WTC11 (cell line): ENCODE data around the gene CAMSAP1. TPM values are rescaled to one million over a fixed set of nuclear protein-coding genes. Genes with fewer than 3 reads are reported as not detected.

Experiments
- ATAC-seq: fragments of 200-7000 bp; cut with Tn5 transposase; 2 replicates; pipeline ENCODE4 v1.10.0; 2021; ENCODE audit warnings: mild to moderate bottlenecking, moderate library complexity
- Bru-seq: library from RNA; stranded (reverse); fragments of 400-500 nt; gene quantifications from one replicate; lab custom pipeline; 2021; lab: Mats Ljungman, UMichigan
- CTCF ChIA-PET: fragments of 300-600 bp; sonication (Branson Sonifier 250); formaldehyde crosslinking; loops from one replicate; lab custom pipeline; 2021; ENCODE audit warnings: antibody characterized with exemption; lab: Charles Lee
- POLR2A ChIA-PET: fragments of 350-600 bp; sonication (Branson Sonifier 250); formaldehyde crosslinking; loops from one replicate; lab custom pipeline; 2021; ENCODE audit warnings: antibody characterized with exemption; lab: Charles Lee
- DNase-seq: peaks from one replicate; pipeline ENCODE4 v3.0.0; 2021; ENCODE audit warnings: low spot score
- H3K27ac Mint-ChIP-seq: 2 replicates; pipeline ENCODE4 v1.8.0; 2021; ENCODE audit warnings: mixed read lengths
- H3K27me3 Mint-ChIP-seq: 2 replicates; pipeline ENCODE4 v1.8.0; 2021; ENCODE audit warnings: low read depth, mild to moderate bottlenecking, moderate library complexity, mixed read lengths
- H3K36me3 Mint-ChIP-seq: 2 replicates; pipeline ENCODE4 v1.8.0; 2021; ENCODE audit warnings: mixed read lengths
- H3K4me1 Mint-ChIP-seq: 2 replicates; pipeline ENCODE4 v1.8.0; 2022; ENCODE audit warnings: mixed read lengths
- H3K4me3 Mint-ChIP-seq: 2 replicates; pipeline ENCODE4 v1.8.0; 2021; ENCODE audit warnings: mild to moderate bottlenecking, moderate library complexity, mixed read lengths
- H3K9me3 Mint-ChIP-seq: 2 replicates; pipeline ENCODE4 v1.8.0; 2021; ENCODE audit warnings: mixed read lengths
- E2F5 ChIP-seq: sonication (generic); formaldehyde crosslinking; IDR thresholded peaks from 2 replicates; pipeline ENCODE4 v1.8.1; 2022; ENCODE audit warnings: mild to moderate bottlenecking, moderate library complexity, missing genetic modification reagents
- ESRRA ChIP-seq: sonication (generic); formaldehyde crosslinking; IDR thresholded peaks from 2 replicates; pipeline ENCODE4 v1.8.1; 2022; ENCODE audit warnings: mild to moderate bottlenecking, missing genetic modification reagents, borderline replicate concordance
- ETV6 ChIP-seq: sonication (generic); formaldehyde crosslinking; IDR thresholded peaks from 2 replicates; pipeline ENCODE4 v1.8.1; 2022; ENCODE audit warnings: mild to moderate bottlenecking, missing genetic modification reagents
- FOXP4 ChIP-seq: sonication (generic); formaldehyde crosslinking; IDR thresholded peaks from 2 replicates; pipeline ENCODE4 v1.8.0; 2022; ENCODE audit warnings: mild to moderate bottlenecking, missing genetic modification reagents
- GRHL2 ChIP-seq: fragments of 250-450 bp; sonication (Bioruptor Pico); IDR thresholded peaks from 2 replicates; pipeline ENCODE4 v1.8.0; 2022; ENCODE audit warnings: mild to moderate bottlenecking, moderate library complexity; ENCODE audit not compliant: insufficient replicate concordance, severe bottlenecking
- IRF2 ChIP-seq: sonication (generic); formaldehyde crosslinking; IDR thresholded peaks from 2 replicates; pipeline ENCODE4 v1.8.0; 2022; ENCODE audit warnings: low read depth, missing genetic modification reagents, borderline replicate concordance
- NFE2L1 ChIP-seq: sonication (generic); formaldehyde crosslinking; IDR thresholded peaks from 2 replicates; pipeline ENCODE4 v1.8.1; 2023; ENCODE audit warnings: missing genetic modification reagents
- NFYB ChIP-seq: sonication (generic); formaldehyde crosslinking; conservative IDR thresholded peaks from 2 replicates; pipeline ENCODE4 v1.8.0; 2022; ENCODE audit warnings: low read depth, missing genetic modification reagents
- TP53 ChIP-seq: sonication (generic); formaldehyde crosslinking; IDR thresholded peaks from 2 replicates; pipeline ENCODE4 v1.8.1; 2023; ENCODE audit warnings: mild to moderate bottlenecking, missing genetic modification reagents
- USF1 ChIP-seq: sonication (generic); formaldehyde crosslinking; IDR thresholded peaks from 2 replicates; pipeline ENCODE4 v1.8.0; 2022; ENCODE audit warnings: mild to moderate bottlenecking, missing genetic modification reagents
- ZNF263 ChIP-seq: sonication (generic); formaldehyde crosslinking; IDR thresholded peaks from 2 replicates; pipeline ENCODE4 v1.8.1; 2022; ENCODE audit warnings: low read depth, mild to moderate bottlenecking, moderate library complexity, missing genetic modification reagents
- long read RNA-seq, 3 experiments: library from RNA in 1 of 3; library from capped mRNA in 1 of 3; library from polyadenylated mRNA in 1 of 3; unstranded in 2 of 3; stranded (forward) in 1 of 3; transcript quantifications; one replicate each; pipeline ENCODE4 v2.0.0, GENCODE V29; 2021
- total RNA-seq: library from RNA; stranded (reverse); gene quantifications from 3 replicates; pipeline ENCODE4 v1.2.3, GENCODE V29; 2021
- TF ChIP-seq, protein P1 (sequence below): sonication (generic); formaldehyde crosslinking; IDR thresholded peaks from 2 replicates; pipeline ENCODE4 v1.8.1; 2023; ENCODE audit warnings: mild to moderate bottlenecking, missing genetic modification reagents, moderate library complexity
- TF ChIP-seq, protein P2 (sequence below): sonication (generic); formaldehyde crosslinking; IDR thresholded peaks from 2 replicates; pipeline ENCODE4 v1.8.0; 2023; ENCODE audit warnings: missing genetic modification reagents
- TF ChIP-seq, protein P3 (sequence below): fragments of 250-450 bp; sonication (Bioruptor Pico); conservative IDR thresholded peaks from 2 replicates; pipeline ENCODE4 v1.9.0; 2021; ENCODE audit warnings: mild to moderate bottlenecking
- TF ChIP-seq, protein P4 (sequence below): sonication (generic); formaldehyde crosslinking; IDR thresholded peaks from 2 replicates; pipeline ENCODE4 v1.8.0; 2023; ENCODE audit warnings: missing genetic modification reagents, mild to moderate bottlenecking, borderline replicate concordance
- TF ChIP-seq, protein P5 (sequence below): fragments of 250-450 bp; sonication (Bioruptor Pico); IDR thresholded peaks from 2 replicates; pipeline ENCODE4 v2.1.2; 2022; ENCODE audit warnings: mild to moderate bottlenecking, moderate library complexity

The CAMSAP1 gene, protein sequence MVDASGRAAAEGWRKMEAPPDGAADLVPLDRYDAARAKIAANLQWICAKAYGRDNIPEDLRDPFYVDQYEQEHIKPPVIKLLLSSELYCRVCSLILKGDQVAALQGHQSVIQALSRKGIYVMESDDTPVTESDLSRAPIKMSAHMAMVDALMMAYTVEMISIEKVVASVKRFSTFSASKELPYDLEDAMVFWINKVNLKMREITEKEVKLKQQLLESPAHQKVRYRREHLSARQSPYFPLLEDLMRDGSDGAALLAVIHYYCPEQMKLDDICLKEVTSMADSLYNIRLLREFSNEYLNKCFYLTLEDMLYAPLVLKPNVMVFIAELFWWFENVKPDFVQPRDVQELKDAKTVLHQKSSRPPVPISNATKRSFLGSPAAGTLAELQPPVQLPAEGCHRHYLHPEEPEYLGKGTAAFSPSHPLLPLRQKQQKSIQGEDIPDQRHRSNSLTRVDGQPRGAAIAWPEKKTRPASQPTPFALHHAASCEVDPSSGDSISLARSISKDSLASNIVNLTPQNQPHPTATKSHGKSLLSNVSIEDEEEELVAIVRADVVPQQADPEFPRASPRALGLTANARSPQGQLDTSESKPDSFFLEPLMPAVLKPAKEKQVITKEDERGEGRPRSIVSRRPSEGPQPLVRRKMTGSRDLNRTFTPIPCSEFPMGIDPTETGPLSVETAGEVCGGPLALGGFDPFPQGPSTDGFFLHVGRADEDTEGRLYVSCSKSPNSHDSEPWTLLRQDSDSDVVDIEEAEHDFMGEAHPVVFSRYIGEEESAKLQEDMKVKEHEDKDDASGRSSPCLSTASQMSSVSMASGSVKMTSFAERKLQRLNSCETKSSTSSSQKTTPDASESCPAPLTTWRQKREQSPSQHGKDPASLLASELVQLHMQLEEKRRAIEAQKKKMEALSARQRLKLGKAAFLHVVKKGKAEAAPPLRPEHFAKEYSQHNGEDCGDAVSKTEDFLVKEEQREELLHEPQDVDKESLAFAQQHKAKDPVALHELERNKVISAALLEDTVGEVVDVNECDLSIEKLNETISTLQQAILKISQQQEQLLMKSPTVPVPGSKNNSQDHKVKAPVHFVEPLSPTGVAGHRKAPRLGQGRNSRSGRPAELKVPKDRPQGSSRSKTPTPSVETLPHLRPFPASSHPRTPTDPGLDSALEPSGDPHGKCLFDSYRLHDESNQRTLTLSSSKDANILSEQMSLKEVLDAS (N-terminal part only)
- 33.5 to 40.5 TPM (median 35.8 TPM) in 3 replicates for total RNA-seq
- percentile 77 among the genes with signal in this experiment for Bru-seq, nascent RNA
- long read RNA-seq, experiment 1, full-length matches to known transcripts = 35 of 137 reads
- long read RNA-seq, experiment 1, partial matches to known transcripts = 46 of 137 reads
- long read RNA-seq, experiment 1, other reads (novel, unspliced or antisense) = 56 of 137 reads
- long read RNA-seq, experiment 2, partial matches to known transcripts = 11 of 40 reads
- long read RNA-seq, experiment 2, other reads (novel, unspliced or antisense) = 29 of 40 reads
- long read RNA-seq, experiment 3, partial matches to known transcripts = 1 of 1 reads
- long read RNA-seq, experiment 3, other reads (novel, unspliced or antisense) = 0 of 1 reads

- ATAC-seq = peak; percentile 86
- peaks cover 21% of the 10 kb centered on the region for H3K9me3 Mint-ChIP-seq
- peak; percentile 91 for DNase-seq
- H3K36me3 Mint-ChIP-seq = peaks cover 50% of the 10 kb centered on the region
- H3K4me3 Mint-ChIP-seq = peak within 1 kb of the TSS; percentile 85
- H3K27ac Mint-ChIP-seq = no peak within 1 kb of the TSS
- peaks cover 46% of the 10 kb centered on the region for H3K4me1 Mint-ChIP-seq
- H3K27me3 Mint-ChIP-seq = peaks cover 17% of the 10 kb centered on the region
- ChIA-PET POLR2A (no interaction called here), CTCF (interaction anchor here (0.6 to 1.0 kb wide), 11 partner anchors 12 to 1582 kb away, joined by 3 to 7 read pairs (median 3); no protein-coding TSS in a partner anchor)
- TF ChIP-seq NFYB (CRISPR knock-in tag) (no peak), TP53 (CRISPR knock-in tag) (peak; percentile 74; the same call in 1 of the 2 replicates), ETV6 (CRISPR knock-in tag) (peak; percentile 79), IRF2 (CRISPR knock-in tag) (no peak), E2F5 (CRISPR knock-in tag) (peak; percentile 59; the same call in 1 of the 2 replicates), ZNF263 (CRISPR knock-in tag) (no peak), NFE2L1 (CRISPR knock-in tag) (no peak), ESRRA (CRISPR knock-in tag) (no peak), FOXP4 (CRISPR knock-in tag) (0 out of 2 replicates have a peak, but pooled peaks have one; percentile 83), USF1 (CRISPR knock-in tag) (no peak), GRHL2 (CRISPR knock-in tag) (no peak)
- TF ChIP-seq, protein P1, sequence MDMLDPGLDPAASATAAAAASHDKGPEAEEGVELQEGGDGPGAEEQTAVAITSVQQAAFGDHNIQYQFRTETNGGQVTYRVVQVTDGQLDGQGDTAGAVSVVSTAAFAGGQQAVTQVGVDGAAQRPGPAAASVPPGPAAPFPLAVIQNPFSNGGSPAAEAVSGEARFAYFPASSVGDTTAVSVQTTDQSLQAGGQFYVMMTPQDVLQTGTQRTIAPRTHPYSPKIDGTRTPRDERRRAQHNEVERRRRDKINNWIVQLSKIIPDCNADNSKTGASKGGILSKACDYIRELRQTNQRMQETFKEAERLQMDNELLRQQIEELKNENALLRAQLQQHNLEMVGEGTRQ (CRISPR knock-in tag) = no peak
- TF ChIP-seq, protein P2, sequence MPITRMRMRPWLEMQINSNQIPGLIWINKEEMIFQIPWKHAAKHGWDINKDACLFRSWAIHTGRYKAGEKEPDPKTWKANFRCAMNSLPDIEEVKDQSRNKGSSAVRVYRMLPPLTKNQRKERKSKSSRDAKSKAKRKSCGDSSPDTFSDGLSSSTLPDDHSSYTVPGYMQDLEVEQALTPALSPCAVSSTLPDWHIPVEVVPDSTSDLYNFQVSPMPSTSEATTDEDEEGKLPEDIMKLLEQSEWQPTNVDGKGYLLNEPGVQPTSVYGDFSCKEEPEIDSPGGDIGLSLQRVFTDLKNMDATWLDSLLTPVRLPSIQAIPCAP (CRISPR knock-in tag) = peak; percentile 48; the same call in 1 of the 2 replicates
- TF ChIP-seq, protein P3, sequence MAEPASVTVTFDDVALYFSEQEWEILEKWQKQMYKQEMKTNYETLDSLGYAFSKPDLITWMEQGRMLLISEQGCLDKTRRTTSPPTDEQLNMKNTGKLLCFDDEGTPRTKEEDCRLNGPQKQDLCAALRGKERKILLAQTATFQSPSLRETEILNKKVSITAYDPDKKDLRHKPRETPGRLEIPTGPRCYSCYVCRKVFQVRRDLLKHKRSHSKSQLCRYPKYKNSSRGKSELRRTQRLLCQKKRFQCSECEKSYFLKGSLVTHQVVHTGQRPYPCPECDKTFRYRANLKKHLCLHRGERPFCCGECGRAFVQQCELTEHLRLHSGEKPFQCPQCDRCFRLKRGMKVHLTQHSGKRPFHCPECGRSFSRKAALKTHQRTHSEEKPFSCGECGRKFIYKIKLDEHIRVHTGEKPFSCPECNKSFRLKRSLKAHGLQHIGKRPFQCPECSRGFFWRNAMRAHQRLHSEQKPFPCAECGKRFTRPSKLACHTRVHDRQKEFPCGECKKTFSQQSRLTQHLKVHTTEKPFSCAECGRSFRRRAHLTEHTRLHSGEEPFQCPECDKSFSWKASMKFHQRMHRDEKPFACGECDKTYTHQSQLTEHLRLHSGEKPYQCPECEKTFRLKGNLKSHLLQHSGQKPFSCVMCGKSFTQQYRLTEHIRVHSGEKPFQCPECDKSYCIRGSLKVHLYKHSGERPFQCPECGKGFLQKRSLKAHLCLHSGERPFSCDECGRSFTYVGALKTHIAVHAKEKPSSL = no peak
- TF ChIP-seq, protein P4, sequence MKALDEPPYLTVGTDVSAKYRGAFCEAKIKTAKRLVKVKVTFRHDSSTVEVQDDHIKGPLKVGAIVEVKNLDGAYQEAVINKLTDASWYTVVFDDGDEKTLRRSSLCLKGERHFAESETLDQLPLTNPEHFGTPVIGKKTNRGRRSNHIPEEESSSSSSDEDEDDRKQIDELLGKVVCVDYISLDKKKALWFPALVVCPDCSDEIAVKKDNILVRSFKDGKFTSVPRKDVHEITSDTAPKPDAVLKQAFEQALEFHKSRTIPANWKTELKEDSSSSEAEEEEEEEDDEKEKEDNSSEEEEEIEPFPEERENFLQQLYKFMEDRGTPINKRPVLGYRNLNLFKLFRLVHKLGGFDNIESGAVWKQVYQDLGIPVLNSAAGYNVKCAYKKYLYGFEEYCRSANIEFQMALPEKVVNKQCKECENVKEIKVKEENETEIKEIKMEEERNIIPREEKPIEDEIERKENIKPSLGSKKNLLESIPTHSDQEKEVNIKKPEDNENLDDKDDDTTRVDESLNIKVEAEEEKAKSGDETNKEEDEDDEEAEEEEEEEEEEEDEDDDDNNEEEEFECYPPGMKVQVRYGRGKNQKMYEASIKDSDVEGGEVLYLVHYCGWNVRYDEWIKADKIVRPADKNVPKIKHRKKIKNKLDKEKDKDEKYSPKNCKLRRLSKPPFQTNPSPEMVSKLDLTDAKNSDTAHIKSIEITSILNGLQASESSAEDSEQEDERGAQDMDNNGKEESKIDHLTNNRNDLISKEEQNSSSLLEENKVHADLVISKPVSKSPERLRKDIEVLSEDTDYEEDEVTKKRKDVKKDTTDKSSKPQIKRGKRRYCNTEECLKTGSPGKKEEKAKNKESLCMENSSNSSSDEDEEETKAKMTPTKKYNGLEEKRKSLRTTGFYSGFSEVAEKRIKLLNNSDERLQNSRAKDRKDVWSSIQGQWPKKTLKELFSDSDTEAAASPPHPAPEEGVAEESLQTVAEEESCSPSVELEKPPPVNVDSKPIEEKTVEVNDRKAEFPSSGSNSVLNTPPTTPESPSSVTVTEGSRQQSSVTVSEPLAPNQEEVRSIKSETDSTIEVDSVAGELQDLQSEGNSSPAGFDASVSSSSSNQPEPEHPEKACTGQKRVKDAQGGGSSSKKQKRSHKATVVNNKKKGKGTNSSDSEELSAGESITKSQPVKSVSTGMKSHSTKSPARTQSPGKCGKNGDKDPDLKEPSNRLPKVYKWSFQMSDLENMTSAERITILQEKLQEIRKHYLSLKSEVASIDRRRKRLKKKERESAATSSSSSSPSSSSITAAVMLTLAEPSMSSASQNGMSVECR = no peak
- TF ChIP-seq, protein P5, sequence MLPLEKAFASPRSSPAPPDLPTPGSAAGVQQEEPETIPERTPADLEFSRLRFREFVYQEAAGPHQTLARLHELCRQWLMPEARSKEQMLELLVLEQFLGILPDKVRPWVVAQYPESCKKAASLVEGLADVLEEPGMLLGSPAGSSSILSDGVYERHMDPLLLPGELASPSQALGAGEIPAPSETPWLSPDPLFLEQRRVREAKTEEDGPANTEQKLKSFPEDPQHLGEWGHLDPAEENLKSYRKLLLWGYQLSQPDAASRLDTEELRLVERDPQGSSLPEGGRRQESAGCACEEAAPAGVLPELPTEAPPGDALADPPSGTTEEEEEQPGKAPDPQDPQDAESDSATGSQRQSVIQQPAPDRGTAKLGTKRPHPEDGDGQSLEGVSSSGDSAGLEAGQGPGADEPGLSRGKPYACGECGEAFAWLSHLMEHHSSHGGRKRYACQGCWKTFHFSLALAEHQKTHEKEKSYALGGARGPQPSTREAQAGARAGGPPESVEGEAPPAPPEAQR = no peak
These were observed at the start of gene CAMSAP1 for GRCh38 chr9:135907431-135908092. CAMSAP1 (minus strand) TSS chr9:135907546; CDS start chr9:135907159, 387 bp downstream.
